HG03571 (cell line): ENCODE results near the gene SLC22A15.
"Not testable (repeated sequence)": the region's sequence is repeated elsewhere in the genome, so short reads cannot be mapped to it uniquely, and the experiment has no call there.

ENCODE experiments used
- ATAC-seq: cut with Tn5 transposase; IDR thresholded peaks from one replicate; pipeline ENCODE4 v1.9.1; 2021; ENCODE audit not compliant: unreplicated experiment

The SLC22A15 gene

DNA sequence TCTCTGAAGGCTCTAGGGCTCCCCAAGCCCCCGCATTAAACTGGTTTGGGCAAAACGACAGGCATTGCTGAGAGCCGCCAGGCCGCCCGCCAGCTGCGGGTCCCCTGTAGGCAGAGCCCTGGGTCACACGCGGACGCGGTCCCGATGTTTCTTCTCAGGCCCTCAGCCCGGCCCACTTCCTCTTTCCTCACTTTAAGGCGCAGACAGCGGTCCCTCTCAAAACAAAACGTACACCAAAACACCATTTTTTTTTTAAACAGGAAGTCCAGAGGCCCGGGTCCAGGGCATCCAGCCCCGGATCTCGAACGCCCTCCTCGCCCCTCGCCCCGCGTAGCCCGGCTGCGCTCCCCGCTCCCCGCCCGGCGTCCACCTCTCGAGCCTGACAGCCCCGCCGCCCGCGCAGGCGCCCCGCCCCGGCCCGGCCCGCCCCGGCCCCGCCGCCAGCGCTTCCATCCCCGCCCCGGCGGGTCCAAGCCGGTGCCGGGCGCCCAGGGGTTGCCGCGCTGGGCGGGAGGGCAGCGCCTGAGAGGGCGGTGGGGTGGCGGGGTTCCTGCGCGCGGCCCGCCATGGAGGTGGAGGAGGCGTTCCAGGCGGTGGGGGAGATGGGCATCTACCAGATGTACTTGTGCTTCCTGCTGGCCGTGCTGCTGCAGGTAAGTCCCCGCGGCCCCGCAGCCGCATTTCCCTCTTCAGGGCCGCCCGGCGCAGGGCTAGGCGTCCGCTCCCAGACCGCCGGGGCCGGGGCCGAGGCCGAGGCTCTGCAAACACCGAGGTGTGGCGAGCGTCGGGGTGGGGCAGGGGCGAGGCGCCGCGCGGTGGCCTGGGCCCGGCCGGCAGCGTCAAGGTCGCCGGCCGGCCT, at the start of gene SLC22A15:
TSS of gene SLC22A15 (plus strand) at position 452 of the 859 bp plus-strand sequence. CDS start at position 567, 115 bp downstream.
- peak; percentile 90 for ATAC-seq

GRCh38 chr1:115927971-115928370, 48.3 kb upstream of the SLC22A15 start:
- no peak for ATAC-seq

GRCh38 chr1:115929881-115930280, 46.4 kb upstream of the SLC22A15 start:
- ATAC-seq, result no peak

- no peak for ATAC-seq
Measured at GRCh38 chr1:115933625-115934024, 42.7 kb upstream of the SLC22A15 start.

DNA sequence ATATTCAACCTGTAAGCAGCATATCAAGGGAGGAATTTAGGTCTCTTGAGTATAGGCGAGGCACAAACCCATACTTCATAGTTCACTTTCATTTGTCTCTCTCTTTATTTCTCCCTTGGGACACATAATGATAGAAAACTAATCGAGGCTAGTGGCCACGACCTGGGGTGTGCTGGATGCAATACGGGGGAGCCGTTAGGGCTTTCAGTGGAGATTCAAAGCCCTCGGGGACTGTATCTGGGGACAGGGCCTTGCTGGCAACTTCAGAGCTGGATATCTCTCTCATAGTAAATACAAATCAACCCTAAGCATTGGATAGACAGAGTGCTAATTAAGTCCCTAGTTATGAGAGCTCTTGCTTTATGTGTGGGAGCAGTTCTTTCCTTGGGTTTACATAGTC, 36.9 kb upstream of the SLC22A15 start:
- ATAC-seq, result no peak

- ATAC-seq, result no peak
Measured at GRCh38 chr1:115946116-115946515, 30.2 kb upstream of the SLC22A15 start.

GRCh38 chr1:115949156-115949555, 27.2 kb upstream of the SLC22A15 start:
- no peak for ATAC-seq

DNA sequence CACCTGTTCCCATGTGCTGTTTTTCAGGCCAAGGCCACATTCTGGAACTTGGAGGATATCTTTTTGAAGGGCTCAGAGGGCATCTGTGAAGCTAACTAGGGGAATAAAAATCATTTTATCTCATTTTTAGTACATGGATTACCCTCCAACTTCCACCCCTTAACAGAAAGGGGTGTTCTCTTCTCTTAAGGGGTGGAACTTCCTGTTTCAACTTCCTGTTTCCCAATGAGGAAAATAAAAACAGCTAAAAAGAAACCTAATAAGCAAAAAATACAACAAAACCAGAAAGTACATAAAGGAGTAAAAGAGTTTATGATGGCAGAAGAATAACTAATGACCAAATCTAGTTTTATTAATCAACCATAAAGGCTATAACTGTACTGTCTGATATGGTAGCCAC, 24.8 kb upstream of the SLC22A15 start:
- ATAC-seq, result no peak

- ATAC-seq, result no peak
Measured at GRCh38 chr1:115952547-115952946, 23.8 kb upstream of the SLC22A15 start.

- no peak for ATAC-seq
Measured at GRCh38 chr1:115953180-115953579, 23.1 kb upstream of the SLC22A15 start.

DNA sequence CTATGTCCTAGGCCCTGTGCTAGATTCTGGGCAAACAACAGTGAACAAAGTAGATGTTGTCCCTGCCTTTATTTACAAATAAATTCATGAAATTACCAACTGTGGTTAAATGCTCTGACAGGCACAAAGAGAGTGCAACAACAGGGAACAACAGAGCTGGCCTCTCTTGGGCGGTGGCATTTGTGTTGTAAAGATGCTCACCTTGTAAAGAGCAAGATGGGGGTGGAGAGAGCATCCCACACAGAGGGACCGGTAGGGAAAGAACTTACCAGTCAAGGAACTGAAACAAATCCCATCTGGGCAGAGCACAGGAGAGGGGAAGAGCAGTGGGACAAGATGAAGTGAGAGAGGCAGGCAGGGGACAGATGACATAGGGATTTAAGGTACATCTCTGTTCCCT, 21.6 kb upstream of the SLC22A15 start:
- ATAC-seq, result no peak

- ATAC-seq, result no peak
Measured at GRCh38 chr1:115955228-115955627, 21.1 kb upstream of the SLC22A15 start.

- ATAC-seq, result no peak
Measured at GRCh38 chr1:115958866-115959265, 17.4 kb upstream of the SLC22A15 start.

- no peak for ATAC-seq
Measured at GRCh38 chr1:115969509-115969908, 6.8 kb upstream of the SLC22A15 start.

DNA sequence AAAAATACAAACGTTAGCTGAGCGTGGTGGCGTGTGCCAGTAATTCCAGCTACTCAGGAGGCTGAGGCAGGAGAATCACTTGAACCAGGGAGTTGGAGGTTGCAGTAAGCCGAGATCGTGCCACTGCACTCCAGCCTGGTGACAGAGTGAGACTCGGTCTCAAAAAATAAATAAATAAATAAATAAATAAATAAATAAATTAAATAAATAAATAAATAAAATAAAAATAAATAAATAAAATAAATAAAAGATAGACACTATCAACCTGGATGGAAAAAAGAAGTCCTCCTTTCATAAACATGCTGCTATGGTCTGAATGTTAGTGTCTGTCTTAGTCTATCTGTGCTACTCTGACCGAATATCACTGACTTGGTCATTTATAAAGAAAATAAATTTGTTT, 4.5 kb upstream of the SLC22A15 start:
- not testable (repeated sequence) for ATAC-seq

GRCh38 chr1:115973154-115973553, 3.2 kb upstream of the SLC22A15 start:
- ATAC-seq, result no peak

- ATAC-seq, result no peak
Measured at GRCh38 chr1:115975569-115976061, 698 bp upstream of the SLC22A15 start.

- no peak for ATAC-seq
Measured at GRCh38 chr1:115976921-115977498, 697 bp downstream of the SLC22A15 start.

- ATAC-seq, result no peak
Measured at GRCh38 chr1:115977499-115978258, 1.4 kb downstream of the SLC22A15 start.

DNA sequence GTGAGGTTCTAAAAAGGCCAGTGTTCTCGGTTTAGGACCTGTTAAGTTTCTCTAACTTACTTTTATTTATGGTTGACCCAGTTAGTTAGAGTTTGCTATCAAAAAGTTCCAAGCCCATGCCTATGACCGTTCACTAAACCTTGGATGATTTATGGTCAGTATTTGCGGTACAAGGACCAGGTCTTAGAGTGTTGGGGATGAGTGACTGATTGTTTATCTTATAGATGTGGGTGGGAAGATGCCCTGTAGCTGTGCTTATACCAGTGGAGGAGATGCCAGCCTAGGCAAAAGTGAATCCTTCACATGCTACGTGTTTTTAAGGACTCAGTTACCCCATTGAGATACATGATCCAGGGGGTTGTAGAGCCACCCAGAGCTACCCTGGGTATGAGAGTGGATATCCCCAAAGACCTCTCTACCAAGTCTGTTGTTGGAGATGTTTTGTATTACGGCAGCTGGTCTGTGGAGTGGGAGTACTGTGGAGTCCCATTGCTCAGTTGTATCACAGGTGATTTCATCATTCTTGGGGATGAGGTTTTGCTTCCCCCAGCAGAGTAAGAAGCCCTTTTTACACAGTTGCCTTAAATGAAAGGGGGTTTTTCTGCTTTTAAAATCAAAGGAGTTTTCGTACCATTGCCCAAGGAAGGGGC, 2.1 kb downstream of the SLC22A15 start:
- ATAC-seq, result no peak

DNA sequence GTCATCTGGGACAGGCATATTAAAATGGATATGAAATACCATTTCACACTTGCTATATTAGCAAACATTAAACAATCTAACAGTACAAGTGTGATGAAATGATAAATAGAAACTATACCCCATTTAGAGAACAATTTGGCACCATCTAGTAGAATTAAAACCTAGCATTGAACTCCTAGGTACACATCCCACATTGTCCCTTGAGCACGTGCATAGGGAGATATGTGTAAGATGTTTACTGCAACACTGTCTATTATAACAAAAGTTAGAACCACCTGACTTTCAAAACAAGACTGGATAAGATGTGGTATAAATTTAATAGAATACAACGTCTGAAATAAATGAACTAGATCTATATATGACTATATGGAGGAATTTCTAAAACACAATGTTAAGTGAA, 3.8 kb downstream of the SLC22A15 start:
- ATAC-seq, result no peak
